EL (cell line): ENCODE results near the gene TMEM131.
"Not testable (repeated sequence)": the region's sequence is repeated elsewhere in the genome, so short reads cannot be mapped to it uniquely, and the experiment has no call there.

ENCODE experiments used
- DNase-seq: peaks from one replicate; pipeline ENCODE4 v3.0.0-alpha.2; 2016

Gene TMEM131

DNA sequence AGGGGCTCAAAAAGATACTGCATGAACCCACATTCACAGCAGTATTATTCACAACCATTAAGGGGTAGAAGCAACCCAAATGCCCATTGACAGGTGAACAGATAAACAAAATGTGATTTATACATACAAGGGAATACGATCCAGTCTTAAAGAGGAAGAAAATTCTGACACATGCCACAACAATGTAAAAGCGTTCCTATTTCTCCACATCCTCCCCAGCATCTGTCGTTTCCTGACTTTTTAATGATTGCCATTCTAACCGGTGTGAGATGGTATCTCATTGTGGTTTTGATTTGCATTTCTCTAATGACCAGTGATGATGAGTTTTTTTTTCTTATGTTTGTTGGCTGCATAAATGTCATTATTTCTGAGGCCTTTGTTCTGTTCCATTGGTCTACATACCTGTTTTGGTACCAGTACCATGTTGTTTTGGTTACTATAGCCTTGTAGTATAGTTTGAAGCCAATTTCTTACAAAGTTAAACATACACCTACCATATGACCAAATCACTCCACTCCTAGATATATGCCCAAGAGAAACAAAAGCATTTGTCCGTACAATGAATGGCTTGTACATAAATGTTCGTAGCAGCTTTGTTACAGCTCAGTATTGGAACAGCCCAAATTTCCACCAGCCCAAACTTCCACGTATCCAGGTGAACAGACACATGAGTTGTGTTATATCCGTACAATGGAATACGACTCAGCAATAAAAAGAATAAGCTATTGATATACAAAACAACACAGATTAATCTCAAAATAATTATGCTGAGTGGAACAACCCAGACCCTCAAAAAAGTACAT is 85.1 kb downstream of the TMEM131 start:
- peak; percentile 58 for DNase-seq

DNA sequence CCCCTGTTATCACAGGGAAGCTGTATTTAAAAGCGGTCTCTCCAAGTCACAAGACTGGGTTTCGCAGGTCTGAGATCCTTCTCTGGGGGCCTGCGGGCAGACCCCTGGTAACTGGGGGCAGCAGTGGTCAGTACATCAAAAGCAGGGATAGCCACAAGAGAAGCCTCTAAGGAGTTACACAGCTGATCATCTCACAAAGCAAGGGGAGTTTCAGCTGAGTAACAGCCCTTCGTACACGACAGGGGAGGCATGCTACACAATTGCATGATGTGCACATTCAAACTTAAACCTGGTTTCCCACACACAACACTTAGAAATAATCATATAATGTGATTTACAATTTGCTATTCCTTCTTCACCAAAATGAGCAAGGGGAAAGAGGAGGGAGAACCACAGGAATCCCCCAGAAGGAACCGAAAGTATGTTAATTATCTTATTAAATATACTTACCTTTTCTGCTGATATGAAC is 87.5 kb downstream of the TMEM131 start:
- no peak for DNase-seq

DNA sequence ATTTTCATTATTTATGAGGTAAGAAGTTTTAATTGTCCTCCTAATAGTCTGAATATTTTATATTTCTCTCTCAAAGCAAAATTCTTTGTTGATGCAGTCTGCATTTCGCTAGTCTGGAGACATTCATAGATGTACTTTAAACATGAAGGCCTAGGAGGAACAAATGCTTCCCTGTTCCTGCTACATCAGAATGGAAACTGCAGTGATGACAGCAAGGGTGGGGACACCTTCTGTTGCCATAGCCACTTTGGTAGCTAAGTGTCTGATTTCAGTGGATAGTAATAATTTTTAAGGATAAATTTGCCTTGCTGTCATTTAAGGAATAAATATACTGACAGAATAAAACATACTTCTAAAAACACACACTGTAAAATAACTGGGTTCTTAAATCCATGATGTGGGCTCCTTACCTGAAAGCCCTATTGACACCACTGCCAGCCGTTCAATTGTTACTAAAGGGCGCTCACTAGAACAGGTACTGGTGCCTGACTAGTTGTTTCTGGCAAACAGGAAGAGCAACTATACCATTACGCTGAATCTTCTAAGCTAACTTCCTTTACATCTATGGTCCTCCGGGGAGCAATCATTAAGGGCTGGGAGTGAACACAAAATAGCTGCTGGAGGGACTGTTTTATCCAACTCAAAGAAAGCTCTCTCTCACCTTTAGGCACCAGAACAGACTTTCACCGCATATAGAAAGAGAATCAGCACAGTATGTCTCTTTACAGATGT is 88.2 kb downstream of the TMEM131 start:
- DNase-seq: no peak

DNA sequence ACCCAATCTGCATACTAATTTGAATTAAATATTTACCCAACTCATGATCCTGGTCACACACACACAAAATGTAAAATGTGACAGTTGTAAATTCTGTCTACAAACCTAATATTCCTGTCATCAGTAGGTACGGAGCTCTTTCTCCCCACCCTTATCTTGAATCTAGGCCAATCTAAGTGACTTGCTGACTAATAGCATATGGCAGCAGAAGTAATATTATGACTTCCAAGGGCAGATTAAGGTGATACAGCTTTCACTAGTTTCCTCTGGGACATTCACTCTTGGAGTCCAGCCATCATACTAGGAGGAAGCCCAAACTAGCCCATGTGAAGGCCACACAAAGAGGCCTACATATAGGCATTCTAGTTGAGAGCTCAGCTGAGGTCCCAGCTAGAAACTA is 89.4 kb downstream of the TMEM131 start:
- DNase-seq: no peak

DNA sequence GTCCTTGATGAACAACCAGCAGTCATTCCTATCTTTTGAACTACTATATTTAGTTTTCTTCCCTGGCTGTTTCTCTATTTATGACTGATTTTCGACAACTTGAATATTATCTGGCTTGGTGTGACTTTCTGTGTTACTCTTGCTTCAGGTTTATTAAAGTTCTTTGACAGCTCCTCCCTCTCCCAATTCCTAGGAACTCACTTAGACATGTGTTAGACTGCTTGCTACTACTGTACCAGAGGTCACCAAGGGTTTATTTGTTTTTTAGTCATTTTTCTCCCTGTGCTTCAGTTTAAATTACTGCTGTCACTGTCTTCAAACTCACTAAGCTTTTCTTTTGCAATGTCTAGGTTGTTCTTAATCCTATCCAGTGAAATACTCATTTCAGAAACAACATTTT is 90.5 kb downstream of the TMEM131 start:
- no peak for DNase-seq

DNA sequence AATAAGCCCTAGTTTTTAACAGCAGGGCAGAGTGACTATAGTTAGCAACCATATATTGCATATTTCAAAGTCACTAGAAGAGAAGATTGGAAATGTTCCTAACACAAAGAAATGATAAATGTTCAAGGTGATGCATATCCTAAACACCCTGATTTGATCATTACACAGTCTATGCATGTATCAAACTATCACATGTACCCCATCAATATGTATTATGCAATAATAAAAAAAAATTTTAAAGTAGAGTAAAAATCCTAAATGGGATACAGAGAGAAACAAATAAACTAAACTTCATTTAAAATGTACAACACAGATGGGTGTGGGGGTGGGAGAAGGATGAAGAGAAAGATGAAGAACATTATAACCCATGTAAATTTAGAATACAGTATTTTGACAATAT is 93.9 kb downstream of the TMEM131 start:
- DNase-seq: no peak

DNA sequence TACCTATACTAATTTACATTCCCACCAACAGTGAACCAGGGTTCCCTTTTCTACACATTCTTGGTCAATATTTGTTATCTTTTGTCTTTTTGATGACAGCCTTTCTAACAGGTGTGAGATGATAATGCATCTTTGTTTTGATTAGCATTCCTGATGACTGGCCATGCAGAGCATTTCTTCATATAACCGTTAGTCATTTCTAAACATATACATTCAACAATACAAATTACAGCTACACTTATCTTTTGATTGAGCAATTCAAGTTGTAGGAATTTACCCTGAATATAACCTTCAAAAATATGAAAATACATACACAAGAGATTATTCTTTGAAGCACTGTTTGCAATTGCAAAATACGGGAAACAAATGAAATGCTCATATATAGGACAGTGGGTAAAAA is 94.9 kb downstream of the TMEM131 start:
- DNase-seq: peak; percentile 31

DNA sequence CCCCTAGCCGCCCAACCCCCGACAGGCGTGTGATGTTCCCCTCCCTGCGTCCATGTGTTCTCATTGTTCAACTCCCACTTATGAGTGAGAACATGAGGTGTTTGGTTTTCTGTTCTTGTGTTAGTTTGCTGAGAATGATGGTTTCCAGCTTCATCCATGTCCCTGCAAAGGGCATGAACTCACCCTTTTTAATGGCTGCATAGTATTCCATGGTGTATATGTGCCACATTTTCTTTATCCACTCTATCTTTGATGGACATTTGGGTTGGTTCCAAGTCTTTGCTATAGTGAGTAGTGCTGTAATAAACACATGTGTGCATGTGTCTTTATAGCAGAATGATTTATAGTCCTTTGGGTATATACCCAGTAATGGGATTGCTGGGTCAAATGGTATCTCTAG is 102.7 kb downstream of the TMEM131 start:
- DNase-seq: not testable (repeated sequence)

DNA sequence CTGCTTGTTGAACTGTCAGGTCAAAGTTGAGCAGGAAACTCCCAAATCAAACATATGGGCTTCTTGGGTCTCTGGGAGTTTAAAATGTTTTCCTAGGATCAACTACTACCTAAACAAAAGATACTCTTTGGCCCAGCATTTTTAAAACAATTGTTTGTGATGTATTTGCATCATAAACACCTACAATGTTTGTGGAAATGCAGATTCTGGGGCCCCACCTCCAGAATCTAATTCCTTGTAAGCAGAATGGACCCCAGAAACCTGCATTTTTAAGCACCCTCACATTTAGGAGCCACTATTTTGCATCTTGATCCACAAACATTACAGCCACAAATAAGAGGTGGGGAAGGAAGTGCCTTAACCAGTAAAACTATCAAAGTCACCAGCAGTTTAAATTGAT is 104.1 kb downstream of the TMEM131 start:
- no peak for DNase-seq

DNA sequence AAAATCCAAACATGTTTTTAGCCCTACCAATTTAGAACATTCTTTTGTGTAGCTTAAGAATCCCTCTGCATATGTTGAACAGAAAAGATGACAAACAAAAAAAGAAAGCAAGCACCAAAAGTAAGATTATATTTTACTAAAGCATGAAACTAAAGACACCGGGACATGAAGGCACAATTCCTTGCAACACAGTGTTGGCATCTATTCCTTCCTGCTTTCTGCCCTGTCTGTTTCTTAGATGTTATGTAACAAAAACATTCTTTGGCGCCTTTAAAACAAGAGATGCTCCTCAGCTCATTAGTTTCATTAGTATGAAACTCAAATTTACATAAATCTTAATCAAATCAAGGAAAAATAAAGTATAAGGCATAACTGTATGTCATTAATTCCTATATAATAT is 106.6 kb downstream of the TMEM131 start:
- no peak for DNase-seq

DNA sequence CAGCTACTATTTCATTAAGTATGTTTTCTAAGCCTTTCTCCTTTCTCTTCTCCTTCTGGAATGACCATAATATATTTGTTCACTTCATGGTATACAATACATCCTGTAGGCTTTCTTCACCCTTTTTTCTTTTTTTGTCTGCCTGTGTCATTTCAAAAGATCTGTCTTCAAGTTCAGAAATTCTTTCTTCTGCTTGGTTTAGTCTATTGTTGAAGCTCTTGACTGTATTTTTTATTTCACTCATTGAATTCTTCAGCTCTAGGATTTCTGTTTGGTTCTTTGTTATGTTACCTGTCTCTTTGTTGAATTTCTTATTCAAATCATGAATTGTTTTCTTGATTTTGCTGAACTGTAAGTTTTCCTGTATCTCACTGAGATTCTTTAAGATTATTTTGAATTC is 109.9 kb downstream of the TMEM131 start:
- no peak for DNase-seq

DNA sequence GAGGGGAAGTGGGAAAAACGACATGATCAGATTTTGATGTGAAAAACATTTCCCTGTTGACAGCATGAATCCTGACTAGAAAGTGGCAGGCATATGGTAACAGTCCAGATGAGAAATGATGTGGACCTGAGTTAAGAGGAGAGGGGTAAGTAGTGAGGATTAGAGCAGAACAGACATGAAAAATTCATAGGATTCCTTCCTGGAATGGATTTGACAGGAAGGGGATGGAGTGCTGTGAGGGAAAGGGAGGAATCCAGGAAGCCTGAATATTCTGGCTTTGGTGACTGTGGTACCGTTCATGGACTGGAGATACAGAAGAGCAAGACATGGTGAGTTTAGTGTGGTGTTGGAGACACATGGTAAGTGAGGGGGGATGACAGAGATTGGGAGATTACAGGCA is 115.4 kb downstream of the TMEM131 start:
- DNase-seq: no peak

DNA sequence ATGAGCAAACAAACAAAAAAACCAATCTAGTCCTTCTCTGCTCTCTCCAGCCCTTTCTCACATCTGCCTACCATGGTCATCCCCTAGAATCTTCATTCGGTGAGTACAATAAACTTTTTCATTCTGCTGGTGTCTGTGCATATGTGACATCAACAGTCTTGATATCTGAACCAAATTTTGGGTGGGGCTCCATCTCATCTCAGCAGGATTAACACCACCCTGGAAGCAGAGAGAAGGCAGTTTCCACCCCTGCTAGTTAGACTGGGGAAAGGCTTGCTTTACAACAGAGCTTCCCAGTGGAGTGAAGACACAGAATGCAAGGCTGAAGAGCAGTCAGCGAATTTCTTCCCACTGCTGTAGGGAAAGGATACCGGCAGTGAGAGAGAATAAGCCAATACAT is 116.9 kb downstream of the TMEM131 start:
- no peak for DNase-seq

DNA sequence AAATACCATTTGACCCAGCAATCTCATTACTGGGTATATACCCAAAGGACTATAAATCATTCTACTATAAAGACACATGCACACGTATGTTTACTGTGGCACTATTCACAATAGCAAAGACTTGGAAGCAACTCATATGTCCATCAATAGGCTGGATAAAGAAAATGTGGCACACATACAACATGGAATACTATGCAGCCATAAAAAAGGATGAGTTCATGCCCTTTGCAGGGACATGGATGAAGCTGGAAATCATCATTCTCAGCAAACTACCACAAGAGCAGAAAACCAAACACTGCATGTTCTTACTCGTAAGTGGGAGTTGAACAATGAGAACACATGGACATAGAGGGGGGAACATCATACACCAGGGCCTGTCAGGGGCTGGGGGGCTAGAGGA is 117.4 kb downstream of the TMEM131 start:
- DNase-seq: not testable (repeated sequence)

DNA sequence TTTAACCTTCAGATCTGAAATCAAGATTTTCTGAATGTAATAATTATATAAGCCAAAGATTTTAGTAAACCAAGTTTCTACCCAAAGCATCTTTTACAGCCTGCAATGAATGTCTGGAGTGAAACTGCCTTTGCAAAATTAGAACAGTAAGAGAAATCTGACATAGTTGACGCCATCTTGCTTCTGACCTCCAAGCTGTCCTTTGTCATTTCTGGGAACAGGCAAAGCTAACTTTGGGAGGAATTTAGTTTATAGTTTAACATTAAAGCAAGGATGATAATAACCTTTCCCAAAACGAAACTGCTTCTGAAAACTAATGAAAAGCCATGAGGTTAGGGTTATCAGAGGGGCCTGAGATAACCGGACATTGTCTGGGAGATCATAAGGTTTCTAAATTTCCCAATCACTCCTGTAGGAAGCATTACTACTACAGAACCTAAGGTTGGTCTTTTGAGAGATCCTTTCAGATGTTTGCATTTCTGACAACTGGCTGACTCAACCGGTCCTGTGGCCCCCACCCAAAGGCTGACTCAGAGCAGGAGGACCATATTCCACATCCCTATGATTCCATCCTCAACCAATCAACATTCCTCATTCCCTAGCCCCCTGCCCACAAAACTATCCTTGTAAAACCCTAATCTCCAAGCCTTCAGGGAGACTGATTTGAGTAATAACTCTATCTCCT is 124.5 kb downstream of the TMEM131 start:
- peak; percentile 75 for DNase-seq

DNA sequence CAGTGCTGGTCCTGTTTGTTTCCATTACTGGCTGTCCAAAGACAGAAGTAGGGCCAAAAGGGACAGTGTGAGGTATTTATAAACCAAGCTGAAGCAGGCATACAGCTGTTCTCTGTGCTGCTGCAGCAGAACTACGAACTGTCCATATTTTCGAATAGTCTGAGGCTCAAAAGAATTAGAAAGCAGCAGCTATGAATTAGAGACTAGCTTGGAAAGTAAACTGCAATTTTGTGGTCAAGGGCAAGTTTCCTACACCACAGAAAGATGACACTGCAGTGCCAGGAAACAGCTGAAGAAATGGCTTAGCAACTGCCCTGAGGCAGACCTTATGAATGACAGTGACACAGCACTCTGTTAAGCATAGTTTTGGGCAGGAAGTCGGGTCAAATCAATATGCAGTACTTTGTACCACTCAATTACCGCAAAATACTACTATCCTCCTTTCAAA is 125.3 kb downstream of the TMEM131 start:
- peak; percentile 93 for DNase-seq

DNA sequence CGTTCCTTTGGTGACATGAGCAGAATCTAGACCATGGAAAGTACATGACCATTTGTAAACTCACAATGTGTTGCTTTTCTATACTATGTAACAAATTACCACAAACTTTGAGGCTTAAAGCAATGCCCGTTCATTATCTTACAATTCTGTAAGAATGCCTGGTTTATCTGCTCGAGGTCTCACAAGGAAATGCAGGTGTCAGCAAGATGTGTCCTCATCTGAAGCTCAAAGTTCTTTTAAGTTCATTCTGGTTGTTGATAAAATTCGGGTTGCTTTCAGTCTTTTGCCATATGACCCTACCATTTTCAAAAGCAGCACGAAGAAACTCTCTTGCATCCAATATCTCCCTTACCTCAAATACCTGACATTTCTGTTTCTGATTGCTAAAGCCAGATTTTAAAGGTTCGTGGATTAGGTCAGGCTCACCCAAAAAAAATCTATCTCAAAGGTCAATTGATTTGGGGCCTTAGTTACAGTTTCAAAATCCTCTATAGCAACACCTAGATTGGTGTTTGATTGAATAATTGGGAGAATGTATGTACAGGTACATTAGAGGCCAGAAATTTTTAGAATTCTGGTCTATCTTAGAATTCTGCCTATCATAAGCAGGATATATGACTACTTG is 125.9 kb downstream of the TMEM131 start:
- no peak for DNase-seq

DNA sequence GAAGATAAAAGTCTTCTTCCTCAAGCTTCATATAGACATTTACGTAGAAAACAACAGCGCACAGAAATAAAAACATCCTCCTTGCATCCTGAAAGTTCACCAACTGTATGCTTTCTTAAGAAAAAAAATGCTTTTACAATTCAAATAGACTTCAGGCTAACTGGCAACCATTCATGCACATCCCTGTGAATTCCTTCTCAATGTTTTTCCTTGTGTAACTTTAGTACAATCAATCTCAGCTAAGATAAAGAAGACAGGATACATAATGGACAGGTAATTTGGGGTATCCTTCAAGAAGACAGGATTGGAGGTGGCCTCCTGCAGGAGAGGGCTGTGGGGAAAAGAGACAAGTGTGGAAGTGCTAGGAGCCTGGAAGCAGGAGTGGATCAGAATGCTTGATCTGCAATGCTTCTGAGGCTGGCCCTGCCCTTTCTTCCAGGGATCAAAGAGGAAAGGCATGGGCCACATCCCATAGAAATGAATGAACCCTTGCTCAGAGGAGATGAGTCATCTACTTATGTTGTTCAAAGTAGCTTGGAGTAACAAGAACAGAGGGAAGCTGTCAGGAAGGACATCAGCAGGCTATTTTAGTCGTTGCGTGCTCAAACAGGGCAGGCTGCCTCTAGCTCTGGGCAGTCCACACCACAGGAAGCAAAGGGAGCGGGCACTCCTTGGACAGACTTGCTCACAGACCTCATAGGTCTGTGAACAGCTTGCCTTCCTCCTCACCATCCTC is 126.6 kb downstream of the TMEM131 start:
- peak; percentile 93 for DNase-seq

DNA sequence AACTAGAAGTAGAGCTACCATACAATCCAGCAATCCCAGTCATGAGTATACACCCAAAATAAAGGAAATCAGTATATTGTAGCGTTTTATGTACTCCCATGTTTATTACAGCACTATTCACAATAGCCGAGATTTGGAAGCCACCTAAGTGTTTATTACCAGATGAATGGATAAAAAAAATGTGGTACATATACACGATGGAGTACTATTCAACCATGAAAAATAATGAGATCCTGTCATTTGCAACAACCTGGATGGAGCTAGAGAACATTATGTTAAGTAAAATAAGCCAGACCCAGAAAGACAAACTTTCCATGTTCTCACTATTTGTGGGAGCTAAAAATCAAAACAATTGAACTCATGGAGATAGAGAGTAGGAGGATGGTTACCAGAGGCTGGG is 131.9 kb downstream of the TMEM131 start:
- no peak for DNase-seq

DNA sequence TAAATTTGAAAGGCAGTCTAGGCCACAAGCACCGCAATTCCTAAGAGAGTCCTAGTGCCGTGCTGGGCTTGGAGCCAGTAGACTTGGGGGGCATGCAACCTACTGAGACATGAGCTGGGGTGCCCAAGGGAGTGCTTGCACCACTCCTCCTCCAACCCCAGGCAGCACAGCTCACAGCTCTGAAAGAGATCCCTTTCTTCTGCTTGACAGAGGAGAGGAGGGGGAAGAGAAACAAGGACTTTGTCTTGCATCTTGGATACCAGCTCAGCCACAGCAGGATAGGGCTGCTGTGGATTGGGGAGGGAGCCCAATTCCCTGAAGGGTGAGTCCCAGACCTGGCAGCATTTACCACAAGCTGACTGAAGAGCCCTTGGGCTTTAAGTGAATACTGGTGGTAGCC is 134.6 kb downstream of the TMEM131 start:
- no peak for DNase-seq

DNA sequence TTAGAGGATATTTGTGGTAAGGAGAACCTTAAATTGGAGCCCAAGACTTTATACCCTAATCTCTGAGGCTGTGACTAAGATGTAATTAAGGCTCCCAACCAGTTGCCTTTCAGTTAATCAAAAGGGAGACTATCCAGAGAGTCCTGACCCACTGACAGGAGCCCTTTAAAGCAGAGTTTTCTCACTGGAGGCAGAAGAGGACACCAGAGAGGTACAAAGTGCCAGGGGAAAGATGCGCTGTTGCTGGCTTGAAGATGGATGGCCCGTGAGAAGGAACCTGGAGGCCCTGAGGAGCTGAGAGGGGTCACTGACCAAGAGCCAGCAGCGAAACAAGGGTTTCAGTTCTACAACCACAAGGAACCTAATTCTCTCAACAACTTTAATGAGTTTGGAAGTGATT is 137.3 kb downstream of the TMEM131 start:
- DNase-seq: no peak

DNA sequence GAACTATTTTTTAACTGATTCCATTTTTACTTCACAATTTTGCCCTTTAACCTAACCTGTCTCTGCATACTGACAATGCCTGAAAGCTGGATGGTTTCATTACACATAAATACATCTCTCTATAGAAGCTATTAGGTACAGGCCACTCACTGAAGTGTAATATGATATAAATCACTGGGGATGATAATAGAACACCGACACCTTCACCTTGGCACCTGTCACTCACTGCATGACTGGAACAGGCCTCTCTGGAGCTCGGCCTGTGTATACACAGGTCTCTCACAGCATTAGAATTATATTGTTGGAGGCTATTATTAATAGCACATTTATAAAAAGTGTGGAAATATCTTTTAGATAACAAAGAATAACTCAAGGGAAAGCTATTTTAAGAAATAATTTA is 138.2 kb downstream of the TMEM131 start:
- DNase-seq: no peak

DNA sequence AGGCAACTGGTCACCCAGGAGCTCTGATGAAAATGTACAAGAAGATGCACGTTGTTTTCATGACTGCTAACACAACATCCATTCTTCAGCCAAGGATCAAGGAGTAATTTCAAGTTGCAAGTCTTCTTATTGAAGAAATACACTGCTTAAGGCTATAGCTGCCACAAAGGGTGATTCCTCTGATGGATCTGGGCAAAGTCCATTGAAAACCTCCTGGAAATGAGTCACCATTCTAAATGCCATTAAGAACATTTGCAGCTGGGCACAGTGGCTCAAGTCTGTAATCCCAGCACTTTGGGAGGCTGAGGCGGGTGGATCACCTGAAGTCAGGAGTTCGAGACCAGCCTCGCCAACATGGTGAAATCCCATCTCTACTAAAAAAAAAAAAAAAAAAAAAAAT is 142.7 kb downstream of the TMEM131 start:
- peak; percentile 13 for DNase-seq
